Caco-2 (cell line): ENCODE measurements around the gene LCE1D. TPM values are rescaled to one million over a fixed set of nuclear protein-coding genes. Genes with fewer than 3 reads are reported as not detected.

Source experiments
- BruUV-seq: library from RNA; stranded (reverse); fragments of 400-500 nt; replicated peaks from 2 replicates; lab custom pipeline; 2021; lab: Mats Ljungman, UMichigan
- CTCF ChIA-PET: fragments of 300-600 bp; sonication (Branson Sonifier 250); formaldehyde crosslinking; loops from one replicate; lab custom pipeline; 2022; ENCODE audit warnings: antibody characterized with exemption; lab: Charles Lee
- POLR2A ChIA-PET: fragments of 300-600 bp; sonication (Branson Sonifier 250); formaldehyde crosslinking; loops from one replicate; lab custom pipeline; 2022; ENCODE audit warnings: antibody characterized with exemption; lab: Charles Lee
- DNase-seq, 2 experiments: peaks; one replicate each; pipeline versions ENCODE4 v3.0.0 to v3.0.0-alpha.2; 2020 to 2022
- H3K27me3 ChIP-seq: replicated peaks from 2 replicates; pipeline ENCODE4 v1.6.0; 2011; ENCODE audit warnings: low read length; ENCODE audit not compliant: control insufficient read depth, insufficient read depth
- H3K36me3 ChIP-seq: 2 replicates; pipeline ENCODE4 v1.5.1; 2011; ENCODE audit warnings: low read length; ENCODE audit not compliant: control insufficient read depth, insufficient read depth
- H3K4me1 ChIP-seq: fragments of 250-450 bp; sonication (Bioruptor Pico); 2 replicates; pipeline ENCODE4 v1.5.1; 2020; ENCODE audit warnings: mild to moderate bottlenecking
- H3K4me3 ChIP-seq: 2 replicates; pipeline ENCODE4 v1.5.1; 2011; ENCODE audit warnings: low read depth, mild to moderate bottlenecking, control low read depth, low read length
- H3K9me3 ChIP-seq: fragments of 250-450 bp; sonication (Bioruptor Pico); 2 replicates; pipeline ENCODE4 v1.5.1; 2020; ENCODE audit warnings: mild to moderate bottlenecking, moderate library complexity
- H3K27ac Mint-ChIP-seq: one replicate; pipeline ENCODE4 v1.8.0; 2022; ENCODE audit warnings: mixed read lengths; ENCODE audit not compliant: unreplicated experiment
- H3K27me3 Mint-ChIP-seq: one replicate; pipeline ENCODE4 v1.8.0; 2022; ENCODE audit warnings: mixed read lengths; ENCODE audit not compliant: insufficient read depth, unreplicated experiment
- H3K36me3 Mint-ChIP-seq: one replicate; pipeline ENCODE4 v1.8.0; 2022; ENCODE audit warnings: mild to moderate bottlenecking, mixed read lengths; ENCODE audit not compliant: insufficient read depth, unreplicated experiment
- H3K4me1 Mint-ChIP-seq: one replicate; pipeline ENCODE4 v1.8.0; 2022; ENCODE audit warnings: low read depth, mixed read lengths; ENCODE audit not compliant: unreplicated experiment
- H3K4me3 Mint-ChIP-seq: one replicate; pipeline ENCODE4 v1.8.0; 2022; ENCODE audit warnings: mild to moderate bottlenecking, moderate library complexity, mixed read lengths; ENCODE audit not compliant: unreplicated experiment
- H3K9me3 Mint-ChIP-seq: one replicate; pipeline ENCODE4 v1.8.0; 2022; ENCODE audit warnings: mixed read lengths; ENCODE audit not compliant: unreplicated experiment
- CTCF ChIP-seq, 2 experiments: fragments of 200-600 bp in 1 of 2; IDR thresholded peaks; 1 replicate in 1 of 2; 2 replicates in 1 of 2; pipeline versions ENCODE4 v1.5.1 to v1.8.0; 2011 to 2022; ENCODE audit warnings: antibody characterized with exemption in 1 of 2, control low read depth in 1 of 2, inconsistent platforms in 1 of 2, low read depth in 1 of 2, low read length in 1 of 2, mild to moderate bottlenecking in 1 of 2, moderate library complexity in 1 of 2; ENCODE audit not compliant: insufficient read depth in 1 of 2, severe bottlenecking in 1 of 2, unreplicated experiment in 1 of 2
- intact Hi-C: fragments of 100-400 bp; cut with micrococcal nuclease; formaldehyde crosslinking; loops from one replicate; pipeline ENCODE4 v1.10.0; 2022; ENCODE audit not compliant: unreplicated experiment
- total RNA-seq: library from RNA; stranded (reverse); gene quantifications from 2 replicates; pipeline ENCODE4 v1.2.3, GENCODE V29; 2022

The LCE1D gene
- total RNA-seq, 1 experiment from 2014 or later: not detected

- Histone ChIP-seq H3K9me3 (no peaks in the 10 kb centered on the region), H3K36me3 (no peaks in the 10 kb centered on the region), H3K4me3 (no peak overlapping the region), H3K27me3 (no peaks in the 10 kb centered on the region), H3K4me1 (no peaks in the 10 kb centered on the region)
- no peak for DNase-seq
- peaks cover 14% of the 10 kb centered on the region for H3K27me3 Mint-ChIP-seq
- POLR2A ChIA-PET: no interaction called here
- H3K36me3 Mint-ChIP-seq: no peaks in the 10 kb centered on the region
- no peak overlapping the region for H3K27ac Mint-ChIP-seq
- TF ChIP-seq CTCF (IDR thresholded peaks at IDR 0.05; ENCODE audit: insufficient read depth in 1 of 2, low read depth in 1 of 2, low read length in 1 of 2, severe bottlenecking in 1 of 2, unreplicated experiment in 1 of 2): no peak
- no peak overlapping the region for H3K4me3 Mint-ChIP-seq
- intact Hi-C loops: no loop called here
- no TSS peak for BruUV-seq
- peaks cover 6% of the 10 kb centered on the region for H3K4me1 Mint-ChIP-seq
- CTCF ChIA-PET: no interaction called here
- H3K9me3 Mint-ChIP-seq: no peaks in the 10 kb centered on the region
Measured at GRCh38 chr1:152753586-152753985, 42.9 kb upstream of the LCE1D start.

GRCh38 chr1:152756872-152757271, 39.6 kb upstream of the LCE1D start:
- CTCF ChIA-PET: no interaction called here

GRCh38 chr1:152757747-152758146, 38.8 kb upstream of the LCE1D start, which contains the start of gene KPRP:
TSS of gene KPRP (plus strand) at chr1:152758025. CDS start at chr1:152759589, 1,564 bp downstream.
- Histone ChIP-seq H3K9me3 (no peaks in the 10 kb centered on the region), H3K36me3 (no peaks in the 10 kb centered on the region), H3K4me3 (no peak within 1 kb of the TSS), H3K4me1 (no peaks in the 10 kb centered on the region), H3K27me3 (no peaks in the 10 kb centered on the region)
- no TSS peak for BruUV-seq
- Mint-ChIP-seq H3K27ac (no peak within 1 kb of the TSS), H3K36me3 (no peaks in the 10 kb centered on the region), H3K4me1 (no peaks in the 10 kb centered on the region), H3K4me3 (no peak within 1 kb of the TSS), H3K9me3 (no peaks in the 10 kb centered on the region), H3K27me3 (peaks cover 18% of the 10 kb centered on the region)
- ChIA-PET POLR2A (no interaction called here), CTCF (no interaction called here)
- no peak for DNase-seq
- TF ChIP-seq CTCF (IDR thresholded peaks at IDR 0.05; ENCODE audit: insufficient read depth in 1 of 2, low read depth in 1 of 2, low read length in 1 of 2, severe bottlenecking in 1 of 2, unreplicated experiment in 1 of 2): no peak
- intact Hi-C loops: no loop called here

More at GRCh38 chr1:152756872-152757271, 39.6 kb upstream of the LCE1D start:
- POLR2A ChIA-PET: no interaction called here
- H3K27me3 Mint-ChIP-seq: peaks cover 22% of the 10 kb centered on the region
- no peaks in the 10 kb centered on the region for H3K27me3 ChIP-seq
- H3K36me3 Mint-ChIP-seq: no peaks in the 10 kb centered on the region
- no peak for DNase-seq
- H3K36me3 ChIP-seq: no peaks in the 10 kb centered on the region
- TF ChIP-seq CTCF (IDR thresholded peaks at IDR 0.05; ENCODE audit: insufficient read depth in 1 of 2, low read depth in 1 of 2, low read length in 1 of 2, severe bottlenecking in 1 of 2, unreplicated experiment in 1 of 2): no peak
- H3K27ac Mint-ChIP-seq: no peak overlapping the region
- BruUV-seq: no TSS peak
- no peak overlapping the region for H3K4me3 ChIP-seq
- H3K4me3 Mint-ChIP-seq: no peak overlapping the region
- no peaks in the 10 kb centered on the region for H3K9me3 Mint-ChIP-seq
- intact Hi-C loops: no loop called here
- no peaks in the 10 kb centered on the region for H3K4me1 ChIP-seq
- no peaks in the 10 kb centered on the region for H3K9me3 ChIP-seq
- peaks cover 6% of the 10 kb centered on the region for H3K4me1 Mint-ChIP-seq
